Brain microvascular endothelial cell (primary cell): ENCODE results near the gene GRID2IP.

ENCODE experiments used
- DNase-seq: peaks from one replicate; pipeline ENCODE4 v3.0.0-alpha.2; 2020
- H3K27ac ChIP-seq: fragments of 250-450 bp; sonication (Bioruptor Pico); 2 replicates; pipeline ENCODE4 v1.5.1; 2020; ENCODE audit warnings: mild to moderate bottlenecking, moderate library complexity
- H3K27me3 ChIP-seq: fragments of 250-450 bp; sonication (Bioruptor Pico); replicated peaks from 2 replicates; pipeline ENCODE4 v1.5.1; 2020; ENCODE audit warnings: mild to moderate bottlenecking
- H3K36me3 ChIP-seq: fragments of 250-450 bp; sonication (Bioruptor Pico); replicated peaks from 2 replicates; pipeline ENCODE4 v1.5.1; 2020; ENCODE audit warnings: mild to moderate bottlenecking
- H3K4me3 ChIP-seq: 2 replicates; pipeline ENCODE4 v1.5.1; 2011; ENCODE audit warnings: low read depth, mild to moderate bottlenecking, control low read depth, low read length, moderate library complexity
- in situ Hi-C: cut with HindIII; loops from 2 replicates; pipeline ENCODE4 v1.10.0; 2017; ENCODE audit warnings: low sequenced_read_pairs, low pct_ligation_motif_present
- TF ChIP-seq, protein P1 (sequence below): IDR thresholded peaks from 2 replicates; pipeline ENCODE4 v1.5.1; 2011; ENCODE audit warnings: low read depth, mild to moderate bottlenecking, moderate library complexity, low read length, control low read depth, inconsistent platforms; ENCODE audit errors: missing control alignments

Gene GRID2IP

DNA sequence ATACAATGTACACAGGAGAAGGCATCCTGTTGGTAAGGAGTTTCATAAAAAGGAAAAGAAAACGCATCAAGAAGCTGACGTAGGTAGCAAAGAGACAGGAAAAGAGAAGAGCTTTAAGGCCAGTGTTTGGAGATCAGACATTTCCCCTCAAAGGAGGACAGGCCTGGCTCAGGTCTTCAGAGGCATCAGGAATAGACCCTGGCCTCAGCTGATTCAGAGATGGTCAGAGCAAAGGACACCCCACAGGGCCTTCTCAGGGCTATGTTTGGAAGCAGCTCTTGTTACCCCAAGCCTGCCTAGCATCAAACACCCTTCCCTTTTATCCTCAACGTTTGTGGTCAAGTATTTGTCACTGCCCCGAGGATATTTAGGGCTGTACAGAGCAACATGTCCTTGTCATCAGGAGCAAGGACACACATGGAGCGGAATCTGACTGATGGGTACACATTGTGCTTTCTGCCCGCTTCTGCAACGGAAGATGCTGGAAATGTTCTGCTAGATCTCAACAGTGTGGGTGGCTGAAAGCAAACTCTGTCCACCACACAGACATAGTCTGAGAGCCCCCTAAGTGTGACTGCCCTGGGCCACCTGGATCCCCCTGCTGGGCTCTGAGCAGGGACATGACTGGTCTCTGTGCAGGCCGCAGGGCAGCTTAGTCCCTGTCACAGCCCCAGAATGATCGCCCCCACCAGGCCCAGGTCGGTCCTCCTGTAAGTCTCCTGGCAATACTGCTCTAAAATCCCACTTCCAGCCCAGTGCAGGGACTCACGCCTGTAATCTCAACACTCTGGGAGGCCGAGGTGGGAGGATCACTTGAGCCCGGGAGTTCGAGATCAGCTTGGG lies 25.0 kb upstream of the GRID2IP start:
- Histone ChIP-seq H3K4me3 (peak overlapping the region; percentile 52), H3K36me3 (peaks cover 2% of the 10 kb centered on the region), H3K27me3 (no peaks in the 10 kb centered on the region), H3K27ac (no peak overlapping the region)
- no peak for DNase-seq
- TF ChIP-seq, protein P1, sequence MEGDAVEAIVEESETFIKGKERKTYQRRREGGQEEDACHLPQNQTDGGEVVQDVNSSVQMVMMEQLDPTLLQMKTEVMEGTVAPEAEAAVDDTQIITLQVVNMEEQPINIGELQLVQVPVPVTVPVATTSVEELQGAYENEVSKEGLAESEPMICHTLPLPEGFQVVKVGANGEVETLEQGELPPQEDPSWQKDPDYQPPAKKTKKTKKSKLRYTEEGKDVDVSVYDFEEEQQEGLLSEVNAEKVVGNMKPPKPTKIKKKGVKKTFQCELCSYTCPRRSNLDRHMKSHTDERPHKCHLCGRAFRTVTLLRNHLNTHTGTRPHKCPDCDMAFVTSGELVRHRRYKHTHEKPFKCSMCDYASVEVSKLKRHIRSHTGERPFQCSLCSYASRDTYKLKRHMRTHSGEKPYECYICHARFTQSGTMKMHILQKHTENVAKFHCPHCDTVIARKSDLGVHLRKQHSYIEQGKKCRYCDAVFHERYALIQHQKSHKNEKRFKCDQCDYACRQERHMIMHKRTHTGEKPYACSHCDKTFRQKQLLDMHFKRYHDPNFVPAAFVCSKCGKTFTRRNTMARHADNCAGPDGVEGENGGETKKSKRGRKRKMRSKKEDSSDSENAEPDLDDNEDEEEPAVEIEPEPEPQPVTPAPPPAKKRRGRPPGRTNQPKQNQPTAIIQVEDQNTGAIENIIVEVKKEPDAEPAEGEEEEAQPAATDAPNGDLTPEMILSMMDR = no peak
- in situ Hi-C loops = no loop called here

DNA sequence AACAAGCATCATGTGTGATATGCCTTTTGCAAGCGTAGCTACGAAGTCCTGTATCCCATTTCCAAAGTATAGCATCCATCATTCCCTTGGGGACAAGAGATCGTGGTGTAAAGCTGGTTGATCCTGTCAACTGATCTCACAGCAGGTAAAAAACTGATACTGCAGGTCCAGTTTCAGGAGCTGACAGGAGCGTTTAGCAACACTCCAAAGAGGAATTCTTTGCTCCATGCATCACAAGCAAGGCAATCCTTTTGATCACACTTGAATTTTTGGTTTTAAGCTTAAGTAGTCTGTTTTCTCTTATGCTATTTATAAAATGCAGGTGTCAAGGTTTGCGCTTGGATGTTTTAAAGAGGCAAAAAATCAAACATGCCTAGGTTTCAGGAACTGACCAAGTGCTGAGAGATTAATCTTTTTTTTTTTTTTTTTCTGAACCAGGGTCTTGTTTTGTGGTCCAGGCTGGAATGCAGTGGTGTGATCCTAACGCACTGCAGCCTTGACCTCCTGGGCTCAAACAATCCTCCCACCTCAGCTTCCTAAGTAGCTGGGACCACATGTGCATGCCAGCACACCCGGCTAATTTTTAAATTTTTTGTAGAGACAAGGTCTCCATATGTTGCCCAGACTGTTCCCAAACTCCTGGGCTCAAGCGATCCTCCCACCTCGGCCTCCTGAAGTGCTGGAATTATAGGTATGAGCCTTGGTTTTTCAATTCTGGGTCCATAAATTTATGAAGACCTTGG lies 24.2 kb upstream of the GRID2IP start:
- Histone ChIP-seq H3K36me3 (no peaks in the 10 kb centered on the region), H3K27ac (no peak overlapping the region), H3K4me3 (no peak overlapping the region), H3K27me3 (no peaks in the 10 kb centered on the region)
- TF ChIP-seq, protein P1 = no peak
- no peak for DNase-seq
- in situ Hi-C loops = no loop called here

DNA sequence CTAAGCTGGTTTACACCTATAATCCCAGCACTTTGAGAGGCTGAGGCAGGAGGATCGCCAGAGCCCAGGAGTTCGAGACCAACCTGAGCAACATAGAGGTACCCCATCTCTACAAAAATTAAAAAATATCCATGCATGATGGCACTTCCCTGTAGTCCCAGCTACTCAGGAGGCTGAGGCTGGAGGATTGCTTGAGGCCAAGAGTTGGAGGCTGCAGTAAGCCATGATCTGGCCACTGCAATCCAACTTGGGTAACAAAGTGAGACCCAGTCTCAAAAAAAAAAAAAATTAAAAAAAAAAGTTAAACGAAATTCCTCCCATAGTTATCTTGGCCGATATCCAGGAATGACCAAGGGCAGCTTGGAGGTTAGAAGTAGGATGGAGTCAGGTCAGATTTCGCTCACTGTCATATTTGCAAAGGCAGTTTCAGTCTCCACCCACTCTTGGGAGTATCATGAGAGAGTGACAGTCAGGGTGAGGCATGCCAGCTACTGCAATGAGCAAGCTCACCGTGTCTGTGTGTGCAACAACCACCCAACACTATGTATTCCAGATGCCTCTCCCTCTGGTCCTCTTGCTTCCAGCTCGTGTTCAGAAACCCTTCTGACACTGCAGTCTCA lies 20.0 kb upstream of the GRID2IP start:
- DNase-seq = no peak
- H3K27ac ChIP-seq = no peak overlapping the region

GRCh38 chr7:6567886-6568285 lies 16.6 kb upstream of the GRID2IP start:
- in situ Hi-C loops = no loop called here
- no peak overlapping the region for H3K27ac ChIP-seq
- TF ChIP-seq, protein P1 = no peak
- H3K4me3 ChIP-seq = no peak overlapping the region
- no peak for DNase-seq
- H3K27me3 ChIP-seq = no peaks in the 10 kb centered on the region
- H3K36me3 ChIP-seq = no peaks in the 10 kb centered on the region

More for the DNA sequence above, 20.0 kb upstream of the GRID2IP start:
- Histone ChIP-seq H3K27me3 (no peaks in the 10 kb centered on the region), H3K4me3 (no peak overlapping the region), H3K36me3 (no peaks in the 10 kb centered on the region)
- TF ChIP-seq, protein P1 = no peak
- in situ Hi-C loops = no loop called here

GRCh38 chr7:6565655-6566054 lies 14.4 kb upstream of the GRID2IP start:
- no peak for DNase-seq

More at GRCh38 chr7:6565655-6566054, 14.4 kb upstream of the GRID2IP start:
- no peaks in the 10 kb centered on the region for H3K27me3 ChIP-seq
- in situ Hi-C loops = no loop called here
- no peak overlapping the region for H3K4me3 ChIP-seq
- TF ChIP-seq, protein P1 = no peak
- no peak overlapping the region for H3K27ac ChIP-seq
- H3K36me3 ChIP-seq = no peaks in the 10 kb centered on the region
